Measurements from ENCODE around the gene EP400. TPM values are rescaled to one million over a fixed set of nuclear protein-coding genes. Genes with fewer than 3 reads are reported as not detected.

The EP400 gene
- total and polyA plus RNA-seq, 2 of the 13 experiments (the other 11 are each of a cell fraction or from before 2014, with no cell fraction given) = 4.9 to 5.0 TPM

DNA sequence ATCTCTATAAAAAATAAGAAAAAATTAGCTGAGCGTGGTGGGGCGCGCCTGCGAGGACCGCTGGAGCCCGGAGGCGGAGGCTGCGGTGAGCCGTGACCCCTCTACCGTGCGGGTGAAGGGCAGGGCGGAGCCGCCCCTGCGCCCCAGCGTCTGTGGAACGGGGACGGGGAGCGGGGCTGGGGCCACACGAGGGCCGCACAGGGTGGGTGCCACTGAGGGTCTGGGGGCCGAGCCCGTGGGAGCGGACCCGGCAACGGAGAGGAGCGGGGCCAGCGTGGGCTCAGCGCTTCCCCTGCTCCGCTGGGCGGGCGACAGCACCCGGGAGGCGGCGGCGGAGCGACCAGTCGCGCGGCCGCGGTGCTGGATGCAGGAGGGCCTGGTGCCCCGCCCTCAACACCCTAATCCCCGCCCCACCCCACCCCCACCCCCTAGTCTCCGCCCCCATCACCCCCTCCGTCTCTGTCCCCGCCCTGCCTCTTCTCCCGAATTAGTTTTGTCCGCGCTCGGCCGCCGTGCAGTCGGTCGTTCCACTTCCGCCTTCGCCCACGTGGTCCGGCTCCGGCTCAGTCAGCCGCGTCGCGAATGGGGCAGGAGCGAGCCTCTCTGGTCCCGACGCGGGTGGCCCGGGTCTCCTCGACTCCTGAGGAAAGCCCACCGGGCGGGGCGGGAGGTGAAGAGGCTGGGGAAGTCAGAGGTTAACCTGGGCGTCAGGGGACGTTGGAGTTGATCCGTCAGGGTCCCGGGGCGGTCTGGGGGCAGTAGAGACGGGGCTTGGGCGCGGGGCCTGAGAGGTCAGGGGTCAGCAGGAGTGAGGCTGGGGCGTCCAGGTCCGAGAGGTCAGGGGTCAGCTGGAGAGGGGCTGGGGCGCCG, 20.8 kb upstream of the EP400 start, which contains the start of gene PUS1 (continued):
- TF ChIP-seq, protein P1, sequence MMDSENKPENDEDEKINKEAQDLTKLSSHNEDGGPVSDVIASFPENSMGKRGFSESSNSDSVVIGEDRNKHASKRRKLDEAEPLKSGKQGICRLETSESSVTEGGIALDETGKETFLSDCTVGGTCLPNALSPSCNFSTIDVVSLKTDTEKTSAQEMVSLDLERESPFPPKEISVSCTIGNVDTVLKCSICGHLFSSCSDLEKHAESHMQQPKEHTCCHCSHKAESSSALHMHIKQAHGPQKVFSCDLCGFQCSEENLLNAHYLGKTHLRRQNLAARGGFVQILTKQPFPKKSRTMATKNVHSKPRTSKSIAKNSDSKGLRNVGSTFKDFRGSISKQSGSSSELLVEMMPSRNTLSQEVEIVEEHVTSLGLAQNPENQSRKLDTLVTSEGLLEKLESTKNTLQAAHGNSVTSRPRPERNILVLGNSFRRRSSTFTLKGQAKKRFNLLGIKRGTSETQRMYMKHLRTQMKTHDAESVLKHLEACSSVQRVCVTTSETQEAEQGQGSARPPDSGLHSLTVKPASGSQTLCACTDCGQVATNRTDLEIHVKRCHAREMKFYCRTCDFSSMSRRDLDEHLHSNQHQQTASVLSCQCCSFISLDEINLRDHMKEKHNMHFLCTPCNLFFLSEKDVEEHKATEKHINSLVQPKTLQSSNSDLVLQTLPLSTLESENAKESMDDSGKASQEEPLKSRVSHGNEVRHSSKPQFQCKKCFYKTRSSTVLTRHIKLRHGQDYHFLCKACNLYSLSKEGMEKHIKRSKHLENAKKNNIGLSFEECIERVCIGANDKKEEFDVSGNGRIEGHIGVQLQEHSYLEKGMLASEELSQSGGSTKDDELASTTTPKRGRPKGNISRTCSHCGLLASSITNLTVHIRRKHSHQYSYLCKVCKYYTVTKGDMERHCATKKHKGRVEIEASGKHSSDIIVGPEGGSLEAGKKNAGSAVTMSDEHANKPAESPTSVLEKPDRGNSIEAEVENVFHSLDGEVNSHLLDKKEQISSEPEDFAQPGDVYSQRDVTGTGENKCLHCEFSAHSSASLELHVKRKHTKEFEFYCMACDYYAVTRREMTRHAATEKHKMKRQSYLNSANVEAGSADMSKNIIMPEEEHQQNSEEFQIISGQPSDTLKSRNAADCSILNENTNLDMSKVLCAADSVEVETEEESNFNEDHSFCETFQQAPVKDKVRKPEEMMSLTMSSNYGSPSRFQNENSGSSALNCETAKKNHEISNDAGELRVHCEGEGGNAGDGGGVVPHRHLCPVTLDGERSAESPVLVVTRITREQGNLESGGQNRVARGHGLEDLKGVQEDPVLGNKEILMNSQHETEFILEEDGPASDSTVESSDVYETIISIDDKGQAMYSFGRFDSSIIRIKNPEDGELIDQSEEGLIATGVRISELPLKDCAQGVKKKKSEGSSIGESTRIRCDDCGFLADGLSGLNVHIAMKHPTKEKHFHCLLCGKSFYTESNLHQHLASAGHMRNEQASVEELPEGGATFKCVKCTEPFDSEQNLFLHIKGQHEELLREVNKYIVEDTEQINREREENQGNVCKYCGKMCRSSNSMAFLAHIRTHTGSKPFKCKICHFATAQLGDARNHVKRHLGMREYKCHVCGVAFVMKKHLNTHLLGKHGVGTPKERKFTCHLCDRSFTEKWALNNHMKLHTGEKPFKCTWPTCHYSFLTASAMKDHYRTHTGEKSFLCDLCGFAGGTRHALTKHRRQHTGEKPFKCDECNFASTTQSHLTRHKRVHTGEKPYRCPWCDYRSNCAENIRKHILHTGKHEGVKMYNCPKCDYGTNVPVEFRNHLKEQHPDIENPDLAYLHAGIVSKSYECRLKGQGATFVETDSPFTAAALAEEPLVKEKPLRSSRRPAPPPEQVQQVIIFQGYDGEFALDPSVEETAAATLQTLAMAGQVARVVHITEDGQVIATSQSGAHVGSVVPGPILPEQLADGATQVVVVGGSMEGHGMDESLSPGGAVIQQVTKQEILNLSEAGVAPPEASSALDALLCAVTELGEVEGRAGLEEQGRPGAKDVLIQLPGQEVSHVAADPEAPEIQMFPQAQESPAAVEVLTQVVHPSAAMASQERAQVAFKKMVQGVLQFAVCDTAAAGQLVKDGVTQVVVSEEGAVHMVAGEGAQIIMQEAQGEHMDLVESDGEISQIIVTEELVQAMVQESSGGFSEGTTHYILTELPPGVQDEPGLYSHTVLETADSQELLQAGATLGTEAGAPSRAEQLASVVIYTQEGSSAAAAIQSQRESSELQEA (CRISPR knock-in tag; IDR thresholded peaks at IDR 0.05; ENCODE audit: not compliant biosample characterization) = no peak
- TF ChIP-seq MEIS2 (CRISPR knock-in tag; IDR thresholded peaks at IDR 0.05) (no peak), ZNF224 (CRISPR knock-in tag; IDR thresholded peaks at IDR 0.05) (no peak), ZNF335 (CRISPR knock-in tag; IDR thresholded peaks at IDR 0.05) (no peak), IKZF4 (CRISPR knock-in tag; IDR thresholded peaks at IDR 0.05; ENCODE audit: borderline replicate concordance, low read depth, not compliant biosample characterization) (no peak), ZNF703 (CRISPR knock-in tag; IDR thresholded peaks at IDR 0.05; ENCODE audit: borderline replicate concordance) (no peak), GABPA (IDR thresholded peaks at IDR 0.05; ENCODE audit: low read depth, low read length) (peak; percentile 57; the same call in 1 of the 2 replicates), GABPA (CRISPR knock-in tag; IDR thresholded peaks at IDR 0.05; ENCODE audit: low read depth) (peak; percentile 85), ZNF737 (CRISPR knock-in tag; IDR thresholded peaks at IDR 0.05; ENCODE audit: borderline replicate concordance) (no peak), PCBP1 (IDR thresholded peaks at IDR 0.05; ENCODE audit: borderline replicate concordance, low read depth, low read length) (0 out of 2 replicates have a peak, but pooled peaks have one; percentile 20), ZNF460 (CRISPR knock-in tag; IDR thresholded peaks at IDR 0.05; ENCODE audit: borderline replicate concordance) (no peak), HMG20B (CRISPR knock-in tag; conservative IDR thresholded peaks at IDR 0.05) (no peak), SALL2 (CRISPR knock-in tag; IDR thresholded peaks at IDR 0.05) (peak; percentile 83; the same call in 1 of the 2 replicates), HNF4G (IDR thresholded peaks at IDR 0.05; ENCODE audit: borderline replicate concordance, low read depth, low read length) (no peak), HNF4G (CRISPR knock-in tag; IDR thresholded peaks at IDR 0.05; ENCODE audit: borderline replicate concordance, low read depth) (no peak)
- TF ChIP-seq, protein P2, sequence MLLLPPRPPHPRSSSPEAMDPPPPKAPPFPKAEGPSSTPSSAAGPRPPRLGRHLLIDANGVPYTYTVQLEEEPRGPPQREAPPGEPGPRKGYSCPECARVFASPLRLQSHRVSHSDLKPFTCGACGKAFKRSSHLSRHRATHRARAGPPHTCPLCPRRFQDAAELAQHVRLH (CRISPR knock-in tag; IDR thresholded peaks at IDR 0.05; ENCODE audit: borderline replicate concordance, low read depth) = no peak; the same call in 1 of the 2 replicates
- TF ChIP-seq, protein P3, sequence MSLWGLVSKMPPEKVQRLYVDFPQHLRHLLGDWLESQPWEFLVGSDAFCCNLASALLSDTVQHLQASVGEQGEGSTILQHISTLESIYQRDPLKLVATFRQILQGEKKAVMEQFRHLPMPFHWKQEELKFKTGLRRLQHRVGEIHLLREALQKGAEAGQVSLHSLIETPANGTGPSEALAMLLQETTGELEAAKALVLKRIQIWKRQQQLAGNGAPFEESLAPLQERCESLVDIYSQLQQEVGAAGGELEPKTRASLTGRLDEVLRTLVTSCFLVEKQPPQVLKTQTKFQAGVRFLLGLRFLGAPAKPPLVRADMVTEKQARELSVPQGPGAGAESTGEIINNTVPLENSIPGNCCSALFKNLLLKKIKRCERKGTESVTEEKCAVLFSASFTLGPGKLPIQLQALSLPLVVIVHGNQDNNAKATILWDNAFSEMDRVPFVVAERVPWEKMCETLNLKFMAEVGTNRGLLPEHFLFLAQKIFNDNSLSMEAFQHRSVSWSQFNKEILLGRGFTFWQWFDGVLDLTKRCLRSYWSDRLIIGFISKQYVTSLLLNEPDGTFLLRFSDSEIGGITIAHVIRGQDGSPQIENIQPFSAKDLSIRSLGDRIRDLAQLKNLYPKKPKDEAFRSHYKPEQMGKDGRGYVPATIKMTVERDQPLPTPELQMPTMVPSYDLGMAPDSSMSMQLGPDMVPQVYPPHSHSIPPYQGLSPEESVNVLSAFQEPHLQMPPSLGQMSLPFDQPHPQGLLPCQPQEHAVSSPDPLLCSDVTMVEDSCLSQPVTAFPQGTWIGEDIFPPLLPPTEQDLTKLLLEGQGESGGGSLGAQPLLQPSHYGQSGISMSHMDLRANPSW (CRISPR knock-in tag; IDR thresholded peaks at IDR 0.05; ENCODE audit: borderline replicate concordance) = no peak
